Activated CD8-positive, alpha-beta T cell treated with anti-CD3 and anti-CD28 coated beads for 36 hours (primary cell): Measurements from ENCODE around the gene CELA2A. TPM values are rescaled to one million over a fixed set of nuclear protein-coding genes. Genes with fewer than 3 reads are reported as not detected.
"Not testable (repeated sequence)": the region's sequence is repeated elsewhere in the genome, so short reads cannot be mapped to it uniquely, and the experiment has no call there.

Source experiments
- ATAC-seq: fragments of 200-7000 bp; cut with Tn5 transposase; one replicate; pipeline ENCODE4 v1.10.0; 2021; ENCODE audit warnings: mild to moderate bottlenecking, moderate library complexity
- CTCF ChIA-PET: fragments of 350-600 bp; sonication (Branson Sonifier 250); formaldehyde crosslinking; loops from one replicate; lab custom pipeline; 2021; ENCODE audit warnings: antibody characterized with exemption; lab: Charles Lee
- POLR2A ChIA-PET: fragments of 350-600 bp; sonication (Branson Sonifier 250); formaldehyde crosslinking; loops from one replicate; lab custom pipeline; 2021; ENCODE audit warnings: antibody characterized with exemption; lab: Charles Lee
- DNase-seq: peaks from one replicate; pipeline ENCODE4 v3.0.0-alpha.2; 2020
- H3K27ac Mint-ChIP-seq: one replicate; pipeline ENCODE4 v1.8.0; 2021; ENCODE audit warnings: mild to moderate bottlenecking, mixed read lengths
- H3K27me3 Mint-ChIP-seq: one replicate; pipeline ENCODE4 v1.8.0; 2021; ENCODE audit warnings: mixed read lengths
- H3K36me3 Mint-ChIP-seq: one replicate; pipeline ENCODE4 v1.8.0; 2021; ENCODE audit warnings: low read depth, mixed read lengths
- H3K4me1 Mint-ChIP-seq: one replicate; pipeline ENCODE4 v1.8.0; 2021; ENCODE audit warnings: low read depth, mixed read lengths
- H3K4me3 Mint-ChIP-seq: one replicate; pipeline ENCODE4 v1.8.0; 2021; ENCODE audit warnings: mild to moderate bottlenecking, moderate library complexity, mixed read lengths
- H3K9me3 Mint-ChIP-seq: one replicate; pipeline ENCODE4 v1.8.0; 2021; ENCODE audit warnings: mixed read lengths
- CTCF ChIP-seq: fragments of 200-600 bp; IDR thresholded peaks from one replicate; pipeline ENCODE4 v1.8.0; 2022; ENCODE audit warnings: antibody characterized with exemption, mild to moderate bottlenecking
- intact Hi-C: fragments of 100-400 bp; cut with micrococcal nuclease; formaldehyde crosslinking; loops from one replicate; pipeline ENCODE4 v1.10.0; 2022
- total RNA-seq, 2 experiments: library from RNA; stranded (reverse); gene quantifications; one replicate each; pipeline ENCODE4 v1.2.3, GENCODE V29; 2021

CELA2A gene
- total RNA-seq, 2 experiments from 2014 or later = not detected

GRCh38 chr1:15431571-15431948, 25.0 kb upstream of the CELA2A start:
- Mint-ChIP-seq H3K9me3 (no peaks in the 10 kb centered on the region), H3K27ac (no peak overlapping the region), H3K27me3 (no peaks in the 10 kb centered on the region), H3K4me3 (no peak overlapping the region), H3K4me1 (peaks cover 1% of the 10 kb centered on the region), H3K36me3 (peaks cover 1% of the 10 kb centered on the region)
- TF ChIP-seq CTCF = no peak
- intact Hi-C loops = loop anchor here (1.0 kb wide), 1 partner anchor 108 kb away; no protein-coding TSS in a partner anchor
- ATAC-seq = no peak
- CTCF ChIA-PET = interaction anchor here (0.6 to 8.4 kb wide), 18 partner anchors 20 to 303 kb away, joined by 3 to 108 read pairs (median 3); partner anchors contain the start of genes CASP9 and EFHD2
- POLR2A ChIA-PET = interaction anchor here (0.6 to 1.7 kb wide), 3 partner anchors 14 to 120 kb away, joined by 3 to 6 read pairs (median 4); no protein-coding TSS in a partner anchor
- DNase-seq = no peak

GRCh38 chr1:15432324-15432723, 24.2 kb upstream of the CELA2A start:
- no peak for DNase-seq
- Mint-ChIP-seq H3K9me3 (no peaks in the 10 kb centered on the region), H3K27ac (no peak overlapping the region), H3K27me3 (no peaks in the 10 kb centered on the region), H3K4me1 (no peaks in the 10 kb centered on the region), H3K36me3 (no peaks in the 10 kb centered on the region), H3K4me3 (no peak overlapping the region)
- CTCF ChIA-PET = interaction anchor here (0.7 to 8.4 kb wide), 12 partner anchors 20 to 303 kb away, joined by 3 to 108 read pairs (median 3); partner anchors contain the start of genes CASP9 and EFHD2
- TF ChIP-seq CTCF = no peak
- POLR2A ChIA-PET = interaction anchor here (1.5 to 1.7 kb wide), 2 partner anchors 15 to 109 kb away, joined by 4 to 6 read pairs; no protein-coding TSS in a partner anchor
- no peak for ATAC-seq
- intact Hi-C loops = no loop called here

- H3K4me3 Mint-ChIP-seq = no peak overlapping the region
- ChIA-PET POLR2A (no interaction called here), CTCF (interaction anchor here (4.6 kb wide), 1 partner anchor 110 kb away, joined by 25 read pairs; no protein-coding TSS in a partner anchor)
- H3K27ac Mint-ChIP-seq = no peak overlapping the region
- DNase-seq = no peak
- intact Hi-C loops = no loop called here
- TF ChIP-seq CTCF = no peak
- H3K4me1 Mint-ChIP-seq = no peaks in the 10 kb centered on the region
- no peaks in the 10 kb centered on the region for H3K36me3 Mint-ChIP-seq
- ATAC-seq = no peak
- no peaks in the 10 kb centered on the region for H3K27me3 Mint-ChIP-seq
- H3K9me3 Mint-ChIP-seq = no peaks in the 10 kb centered on the region
Measured at GRCh38 chr1:15433471-15433870, 23.1 kb upstream of the CELA2A start.

GRCh38 chr1:15434739-15435138, 21.8 kb upstream of the CELA2A start:
- H3K9me3 Mint-ChIP-seq, intact Hi-C loops, H3K4me3 Mint-ChIP-seq, H3K27ac Mint-ChIP-seq, H3K27me3 Mint-ChIP-seq, H3K4me1 Mint-ChIP-seq, H3K36me3 Mint-ChIP-seq, ATAC-seq, DNase-seq: not testable (repeated sequence)
- POLR2A ChIA-PET = interaction anchor here (1.0 to 1.2 kb wide), 2 partner anchors 8 to 24 kb away, joined by 3 read pairs; no protein-coding TSS in a partner anchor
- CTCF ChIA-PET = interaction anchor here (0.9 to 4.6 kb wide), 2 partner anchors 13 to 111 kb away, joined by 3 to 25 read pairs; no protein-coding TSS in a partner anchor

GRCh38 chr1:15435239-15436077, 21.1 kb upstream of the CELA2A start:
- H3K4me1 Mint-ChIP-seq = no peaks in the 10 kb centered on the region
- ATAC-seq = no peak
- ChIA-PET CTCF (interaction anchor here (0.9 to 4.6 kb wide), 2 partner anchors 12 to 112 kb away, joined by 3 to 25 read pairs; no protein-coding TSS in a partner anchor), POLR2A (interaction anchor here (0.6 to 1.2 kb wide), 3 partner anchors 9 to 93 kb away, joined by 3 read pairs; no protein-coding TSS in a partner anchor)
- no peak for DNase-seq
- no peaks in the 10 kb centered on the region for H3K9me3 Mint-ChIP-seq
- H3K27ac Mint-ChIP-seq = no peak overlapping the region
- H3K36me3 Mint-ChIP-seq = no peaks in the 10 kb centered on the region
- intact Hi-C loops = no loop called here
- no peak overlapping the region for H3K4me3 Mint-ChIP-seq
- no peaks in the 10 kb centered on the region for H3K27me3 Mint-ChIP-seq
- TF ChIP-seq CTCF = no peak
